ENCODE measurements around the gene NFU1.

The NFU1 gene

GRCh38 chr2:69471793-69472192 lies 34.6 kb upstream of the NFU1 start:
- ATAC-seq (ENCODE audit: insufficient read depth, low read depth) (no peak), DNase-seq (no peak)
- H3K79me2 ChIP-seq (ENCODE audit: insufficient read depth, low read length): no peaks in the 10 kb centered on the region
- no peaks in the 10 kb centered on the region for H3K9me3 ChIP-seq (ENCODE audit: insufficient read depth, low read length, severe bottlenecking)
- H3K27ac ChIP-seq (ENCODE audit: low read length): no peak overlapping the region
- no peaks in the 10 kb centered on the region for H3K27me3 ChIP-seq (ENCODE audit: insufficient read depth, low read length, poor library complexity)
- H3K36me3 ChIP-seq (ENCODE audit: insufficient read depth, low read length): peaks cover 62% of the 10 kb centered on the region
- H2AFZ ChIP-seq (ENCODE audit: low read depth, low read length): no peak overlapping the region
- H3K4me2 ChIP-seq (ENCODE audit: insufficient read depth, low read length): no peak overlapping the region
- no peaks in the 10 kb centered on the region for H3K4me1 ChIP-seq (ENCODE audit: insufficient read depth, low read length)
- H3K4me3 ChIP-seq (ENCODE audit: low read depth in 1 of 2, low read length in 2 of 2): no peak overlapping the region
- no peak for TF ChIP-seq CTCF (IDR thresholded peaks at IDR 0.05; ENCODE audit: borderline replicate concordance, extremely low read depth, low read length, poor library complexity, severe bottlenecking)
- TF ChIP-seq EZH2 (IDR thresholded peaks at IDR 0.05; ENCODE audit: borderline replicate concordance, low read depth, low read length, severe bottlenecking): no peak
- H4K20me1 ChIP-seq (ENCODE audit: insufficient read depth, low read length): no peaks in the 10 kb centered on the region
- no peak overlapping the region for H3K9ac ChIP-seq (ENCODE audit: low read depth, low read length)

- H4K20me1 ChIP-seq (ENCODE audit: insufficient read depth, low read length): 0 out of 2 replicates have a peak, but pooled peaks cover under 1% of the 10 kb centered on the region
- no peak overlapping the region for H3K27ac ChIP-seq (ENCODE audit: low read length)
- peaks cover 63% of the 10 kb centered on the region for H3K36me3 ChIP-seq (ENCODE audit: insufficient read depth, low read length)
- TF ChIP-seq CTCF (IDR thresholded peaks at IDR 0.05; ENCODE audit: borderline replicate concordance, extremely low read depth, low read length, poor library complexity, severe bottlenecking) (no peak), EZH2 (IDR thresholded peaks at IDR 0.05; ENCODE audit: borderline replicate concordance, low read depth, low read length, severe bottlenecking) (no peak)
- no peak overlapping the region for H3K9ac ChIP-seq (ENCODE audit: low read depth, low read length)
- ATAC-seq (ENCODE audit: insufficient read depth, low read depth): no peak
- no peaks in the 10 kb centered on the region for H3K9me3 ChIP-seq (ENCODE audit: insufficient read depth, low read length, severe bottlenecking)
- H3K4me1 ChIP-seq (ENCODE audit: insufficient read depth, low read length): no peaks in the 10 kb centered on the region
- H3K4me3 ChIP-seq (ENCODE audit: low read depth in 1 of 2, low read length in 2 of 2): no peak overlapping the region
- no peak overlapping the region for H2AFZ ChIP-seq (ENCODE audit: low read depth, low read length)
- no peaks in the 10 kb centered on the region for H3K79me2 ChIP-seq (ENCODE audit: insufficient read depth, low read length)
- no peaks in the 10 kb centered on the region for H3K27me3 ChIP-seq (ENCODE audit: insufficient read depth, low read length, poor library complexity)
- no peak for DNase-seq
- no peak overlapping the region for H3K4me2 ChIP-seq (ENCODE audit: insufficient read depth, low read length)
Observed at GRCh38 chr2:69470911-69471310, 33.7 kb upstream of the NFU1 start.

- no peak for ATAC-seq (ENCODE audit: insufficient read depth, low read depth)
- H3K27me3 ChIP-seq (ENCODE audit: insufficient read depth, low read length, poor library complexity): no peaks in the 10 kb centered on the region
- no peaks in the 10 kb centered on the region for H3K9me3 ChIP-seq (ENCODE audit: insufficient read depth, low read length, severe bottlenecking)
- H4K20me1 ChIP-seq (ENCODE audit: insufficient read depth, low read length): 0 out of 2 replicates have a peak, but pooled peaks cover 9% of the 10 kb centered on the region
- H3K4me3 ChIP-seq (ENCODE audit: low read depth in 1 of 2, low read length in 2 of 2): no peak overlapping the region
- no peaks in the 10 kb centered on the region for H3K4me1 ChIP-seq (ENCODE audit: insufficient read depth, low read length)
- no peaks in the 10 kb centered on the region for H3K79me2 ChIP-seq (ENCODE audit: insufficient read depth, low read length)
- H3K36me3 ChIP-seq (ENCODE audit: insufficient read depth, low read length): peaks cover 64% of the 10 kb centered on the region
- DNase-seq: no peak
- H3K27ac ChIP-seq (ENCODE audit: low read length): no peak overlapping the region
- H3K4me2 ChIP-seq (ENCODE audit: insufficient read depth, low read length): no peak overlapping the region
- H3K9ac ChIP-seq (ENCODE audit: low read depth, low read length): no peak overlapping the region
- TF ChIP-seq EZH2 (IDR thresholded peaks at IDR 0.05; ENCODE audit: borderline replicate concordance, low read depth, low read length, severe bottlenecking) (no peak), CTCF (IDR thresholded peaks at IDR 0.05; ENCODE audit: borderline replicate concordance, extremely low read depth, low read length, poor library complexity, severe bottlenecking) (no peak)
- H2AFZ ChIP-seq (ENCODE audit: low read depth, low read length): no peak overlapping the region
Observed at GRCh38 chr2:69469784-69470183, 32.5 kb upstream of the NFU1 start.

- Histone ChIP-seq H3K9ac (ENCODE audit: low read depth, low read length) (no peak overlapping the region), H3K79me2 (ENCODE audit: insufficient read depth, low read length) (no peaks in the 10 kb centered on the region), H3K4me1 (ENCODE audit: insufficient read depth, low read length) (no peaks in the 10 kb centered on the region), H3K9me3 (ENCODE audit: insufficient read depth, low read length, severe bottlenecking) (no peaks in the 10 kb centered on the region), H3K27ac (ENCODE audit: low read length) (no peak overlapping the region), H3K36me3 (ENCODE audit: insufficient read depth, low read length) (peaks cover 68% of the 10 kb centered on the region), H2AFZ (ENCODE audit: low read depth, low read length) (no peak overlapping the region), H3K4me2 (ENCODE audit: insufficient read depth, low read length) (no peak overlapping the region), H3K27me3 (ENCODE audit: insufficient read depth, low read length, poor library complexity) (no peaks in the 10 kb centered on the region), H4K20me1 (ENCODE audit: insufficient read depth, low read length) (0 out of 2 replicates have a peak, but pooled peaks cover 9% of the 10 kb centered on the region), H3K4me3 (ENCODE audit: low read depth in 1 of 2, low read length in 2 of 2) (no peak overlapping the region)
- TF ChIP-seq CTCF (IDR thresholded peaks at IDR 0.05; ENCODE audit: borderline replicate concordance, extremely low read depth, low read length, poor library complexity, severe bottlenecking) (no peak), EZH2 (IDR thresholded peaks at IDR 0.05; ENCODE audit: borderline replicate concordance, low read depth, low read length, severe bottlenecking) (no peak)
- DNase-seq: no peak
- no peak for ATAC-seq (ENCODE audit: insufficient read depth, low read depth)
Observed at GRCh38 chr2:69469375-69469774, 32.1 kb upstream of the NFU1 start.
